Activated naive CD4-positive, alpha-beta T cell treated with anti-CD3 and anti-CD28 coated beads, Interleukin-2, amount 50 U/mL, for 72 hours (primary cell): ENCODE measurements around the gene CIPC. TPM values are rescaled to one million over a fixed set of nuclear protein-coding genes. Genes with fewer than 3 reads are reported as not detected.
A peak's percentile ranks its signal among the peaks of the same experiment; 100 is the strongest.

Experiments
- ATAC-seq, 2 donors: fragments of 150-1000 bp; cut with Tn5 transposase; 2 replicates each; pipeline ENCODE4 v1.10.0; 2021; ENCODE audit warnings: mild to moderate bottlenecking in 2 of 2, moderate library complexity in 2 of 2
- DNase-seq, 2 donors: peaks; one replicate each; pipeline ENCODE4 v3.0.0; 2021 to 2022; ENCODE audit warnings: low spot score in 2 of 2
- H3K27ac Mint-ChIP-seq, 2 donors: one replicate each; pipeline ENCODE4 v1.8.0; 2022; ENCODE audit warnings: mild to moderate bottlenecking in 2 of 2, mixed read lengths in 2 of 2
- H3K36me3 Mint-ChIP-seq, 2 donors: one replicate each; pipeline ENCODE4 v1.8.0; 2022; ENCODE audit warnings: mixed read lengths in 2 of 2
- H3K9me3 Mint-ChIP-seq, 2 donors: one replicate each; pipeline ENCODE4 v1.8.0; 2022; ENCODE audit warnings: mixed read lengths in 2 of 2
- total RNA-seq, 2 donors: library from RNA; stranded (reverse); gene quantifications; one replicate each; pipeline ENCODE4 v1.2.3, GENCODE V29; 2022

CIPC gene
- total RNA-seq, 2 donors from 2014 or later = 5.4 to 9.6 TPM

- H3K9me3 Mint-ChIP-seq = peaks cover 0 to 13% of the 10 kb centered on the region in 2 donors
- ATAC-seq = no peak
These were observed 9.4 kb upstream of the CIPC start for GRCh38 chr14:77088645-77089044.

DNA sequence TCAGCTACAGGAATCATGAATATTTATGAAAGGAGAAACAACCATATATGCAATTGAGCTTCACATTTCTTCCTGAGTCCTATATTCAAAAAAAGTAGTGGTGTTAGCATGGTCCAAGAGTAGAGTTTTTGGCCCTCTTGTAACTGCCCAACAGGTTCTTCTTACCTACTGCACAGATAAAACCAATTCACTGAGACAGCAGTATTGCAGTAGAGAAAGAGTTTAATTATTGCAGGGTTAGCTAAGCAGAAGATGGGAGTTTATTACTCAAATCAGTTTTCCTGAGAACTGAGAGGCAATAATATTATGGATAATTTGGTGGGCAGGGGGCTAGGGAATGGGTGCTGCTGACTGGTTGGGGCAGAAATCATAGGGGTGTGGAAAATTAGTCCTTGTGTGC, 6.5 kb upstream of the CIPC start:
- no peak for DNase-seq
- ATAC-seq = no peak
- H3K36me3 Mint-ChIP-seq = peaks cover 0 to 6% of the 10 kb centered on the region in 2 donors
- no peak overlapping the region for H3K27ac Mint-ChIP-seq
- peaks cover 0 to 13% of the 10 kb centered on the region in 2 donors for H3K9me3 Mint-ChIP-seq

More at GRCh38 chr14:77088645-77089044, 9.4 kb upstream of the CIPC start:
- no peak for DNase-seq
- H3K36me3 Mint-ChIP-seq = peaks cover 0 to 6% of the 10 kb centered on the region in 2 donors
- no peak overlapping the region for H3K27ac Mint-ChIP-seq

DNA sequence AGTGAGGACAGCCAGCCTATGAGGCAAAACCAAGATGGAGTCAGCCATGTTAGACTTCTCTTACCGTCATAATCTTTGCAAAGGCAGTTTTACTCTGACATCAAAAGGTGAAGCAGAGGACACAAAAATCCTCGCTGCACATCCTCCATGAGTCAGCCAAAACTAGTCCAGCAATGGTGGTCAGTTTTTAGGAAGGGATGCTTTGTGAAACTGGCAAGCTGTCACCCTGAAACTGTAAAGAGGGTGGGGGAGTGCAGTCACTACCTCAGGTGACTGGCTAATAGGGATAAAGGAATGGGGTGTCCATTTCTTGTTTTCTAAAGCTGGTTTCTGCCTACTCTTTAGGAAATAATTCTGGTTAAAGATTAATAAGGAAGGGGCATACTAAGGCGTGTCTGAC, 5.4 kb upstream of the CIPC start:
- Mint-ChIP-seq H3K27ac (no peak overlapping the region), H3K36me3 (peaks cover 0 to 12% of the 10 kb centered on the region in 2 donors), H3K9me3 (peaks cover 0 to 13% of the 10 kb centered on the region in 2 donors)
- DNase-seq (no peak), ATAC-seq (no peak)

DNA sequence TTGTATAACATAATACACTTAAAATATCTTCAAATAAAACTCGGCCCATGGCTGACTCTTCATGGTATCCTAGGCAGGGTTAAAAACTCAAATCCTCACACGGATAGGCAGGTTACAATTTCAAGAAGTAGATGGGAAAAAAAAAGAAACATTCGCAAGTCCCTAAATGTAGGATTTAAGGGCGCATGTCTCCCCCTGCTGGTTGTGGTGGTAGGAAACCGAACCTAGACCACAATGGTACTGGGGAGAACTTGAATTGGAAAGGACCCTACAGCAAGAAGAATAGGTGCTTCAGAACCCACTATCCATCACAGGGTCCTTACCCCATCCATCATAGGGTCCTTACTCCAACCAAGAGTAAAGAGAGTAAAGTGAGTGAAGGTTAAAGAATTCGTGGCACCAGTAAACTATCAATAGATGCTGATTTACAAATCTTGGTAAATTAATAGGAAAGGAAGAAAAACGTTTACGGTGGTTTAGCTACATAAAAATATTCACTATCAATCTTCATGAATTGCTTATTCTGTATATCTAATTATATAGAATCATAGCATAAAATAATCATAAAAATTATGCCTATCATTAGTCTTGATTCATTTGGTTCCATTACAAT, 3.3 kb upstream of the CIPC start:
- Mint-ChIP-seq H3K36me3 (peaks cover 7 to 8% of the 10 kb centered on the region in 2 donors), H3K27ac (no peak overlapping the region), H3K9me3 (peaks cover 0 to 11% of the 10 kb centered on the region in 2 donors)
- peak in 1 of 2 donors; percentile 81 for DNase-seq
- no peak for ATAC-seq

DNA sequence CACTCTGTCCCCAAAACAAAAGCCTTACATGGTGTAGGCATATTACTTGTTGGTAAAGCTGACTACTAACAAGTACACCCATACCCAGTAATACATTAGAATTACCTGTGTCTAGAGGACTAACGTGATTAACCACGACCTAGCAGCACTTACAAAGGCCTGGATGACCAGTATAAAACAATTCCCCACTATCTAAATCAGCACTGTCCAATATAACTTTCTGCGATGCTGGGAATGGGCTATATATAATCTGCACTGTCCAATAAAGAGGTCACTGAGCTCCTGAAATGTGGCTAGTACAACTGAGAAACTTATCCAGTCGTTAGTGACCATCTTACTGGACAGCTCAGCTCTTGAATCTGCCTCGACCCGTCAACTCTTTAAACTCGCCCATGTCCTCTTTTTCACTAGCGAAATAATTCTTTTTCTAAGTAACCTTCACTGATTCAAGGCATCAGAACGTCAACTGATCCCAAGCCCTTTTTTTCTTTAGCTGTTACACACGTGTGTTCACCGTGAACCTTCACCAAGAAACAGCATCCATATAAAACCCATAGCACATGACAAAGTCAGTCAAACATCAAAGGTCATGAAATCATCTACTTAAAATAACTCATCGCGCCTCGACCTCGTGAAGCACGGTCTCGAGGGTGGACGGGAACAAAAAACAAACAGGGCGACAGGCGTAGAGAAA, 905 bp upstream of the CIPC start:
- no peak for ATAC-seq
- no peak for DNase-seq
- H3K36me3 Mint-ChIP-seq = peaks cover 5 to 7% of the 10 kb centered on the region in 2 donors
- H3K27ac Mint-ChIP-seq = peak overlapping the region; percentile 88 to 99
- H3K9me3 Mint-ChIP-seq = no peaks in the 10 kb centered on the region

GRCh38 chr14:77098529-77099353, 683 bp downstream of the CIPC start:
- H3K9me3 Mint-ChIP-seq = no peaks in the 10 kb centered on the region
- H3K27ac Mint-ChIP-seq = peak overlapping the region; percentile 88 to 97
- DNase-seq (peak; percentile 30 to 65), ATAC-seq (no peak)
- peaks cover 5 to 7% of the 10 kb centered on the region in 2 donors for H3K36me3 Mint-ChIP-seq

DNA sequence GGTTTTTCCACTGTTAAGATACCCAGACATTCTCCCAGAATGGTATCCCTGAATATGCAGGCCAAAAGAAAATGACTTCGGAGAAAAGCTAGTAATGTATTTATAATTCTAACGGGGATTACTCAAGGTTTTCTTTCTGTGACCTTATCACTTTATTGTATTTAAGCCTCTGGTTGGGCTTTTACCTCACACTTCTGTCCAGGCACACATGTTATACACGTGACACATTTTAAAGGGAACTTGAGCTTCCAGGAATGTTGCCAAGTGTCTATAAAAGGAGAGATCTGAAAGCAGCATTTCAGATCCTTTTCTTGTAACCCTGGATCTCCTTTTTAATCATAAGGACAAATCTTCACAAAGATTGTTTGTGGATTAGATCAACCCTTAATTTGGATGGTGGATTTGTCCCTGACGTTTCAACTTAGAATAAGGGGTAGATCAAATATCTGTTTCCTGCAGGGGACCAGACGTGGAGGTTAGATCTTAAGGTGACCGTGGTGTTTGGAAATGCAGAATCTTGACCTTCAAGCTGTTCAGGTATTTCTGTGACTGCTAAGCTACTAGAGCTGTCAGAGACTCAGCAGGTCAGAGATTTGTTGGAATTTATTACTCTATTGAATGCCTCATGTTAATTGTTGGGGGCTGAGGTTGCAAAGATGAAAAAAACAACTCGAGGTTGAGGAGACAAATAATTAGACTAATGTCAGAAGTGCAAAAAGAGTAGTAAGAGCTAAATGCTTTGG, 1.5 kb downstream of the CIPC start:
- Mint-ChIP-seq H3K27ac (peak overlapping the region in 1 of 2 donors; percentile 88), H3K9me3 (no peaks in the 10 kb centered on the region), H3K36me3 (peaks cover 5 to 7% of the 10 kb centered on the region in 2 donors)
- ATAC-seq (no peak), DNase-seq (no peak)

DNA sequence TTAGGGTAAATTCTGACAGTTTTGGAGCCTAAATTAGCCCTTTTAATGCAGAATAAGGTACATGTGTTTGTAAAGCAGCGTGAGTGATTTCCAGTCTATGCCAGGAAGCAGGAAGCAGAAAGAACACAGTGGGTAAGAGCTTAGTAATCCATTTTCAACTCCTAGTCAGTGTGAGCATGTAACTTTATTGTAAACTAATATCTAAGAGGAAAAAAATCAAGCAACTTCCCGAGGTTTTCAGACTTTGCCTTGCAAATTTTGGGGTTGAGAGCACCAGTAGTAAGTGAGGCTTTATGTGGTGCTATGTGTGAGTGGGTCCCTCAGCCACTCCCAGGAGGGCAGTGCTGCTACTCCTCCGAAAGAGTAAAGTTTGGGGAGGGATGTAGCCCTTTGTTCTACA, 2.9 kb downstream of the CIPC start:
- H3K36me3 Mint-ChIP-seq = peaks cover 5 to 7% of the 10 kb centered on the region in 2 donors
- DNase-seq (no peak), ATAC-seq (no peak)
- no peaks in the 10 kb centered on the region for H3K9me3 Mint-ChIP-seq
- peak overlapping the region in 1 of 2 donors; percentile 28 for H3K27ac Mint-ChIP-seq

- Mint-ChIP-seq H3K9me3 (no peaks in the 10 kb centered on the region), H3K27ac (no peak overlapping the region), H3K36me3 (peaks cover 4 to 11% of the 10 kb centered on the region in 2 donors)
- DNase-seq = no peak
- ATAC-seq = no peak
These were observed 4.1 kb downstream of the CIPC start for GRCh38 chr14:77102154-77102553.

GRCh38 chr14:77103475-77103874, 5.4 kb downstream of the CIPC start:
- Mint-ChIP-seq H3K36me3 (peaks cover 0 to 5% of the 10 kb centered on the region in 2 donors), H3K27ac (no peak overlapping the region), H3K9me3 (no peaks in the 10 kb centered on the region)
- ATAC-seq (no peak), DNase-seq (no peak)

GRCh38 chr14:77103951-77104350, 5.9 kb downstream of the CIPC start:
- peaks cover 0 to 5% of the 10 kb centered on the region in 2 donors for H3K36me3 Mint-ChIP-seq
- no peak for ATAC-seq
- DNase-seq = no peak
- no peak overlapping the region for H3K27ac Mint-ChIP-seq
- no peaks in the 10 kb centered on the region for H3K9me3 Mint-ChIP-seq

DNA sequence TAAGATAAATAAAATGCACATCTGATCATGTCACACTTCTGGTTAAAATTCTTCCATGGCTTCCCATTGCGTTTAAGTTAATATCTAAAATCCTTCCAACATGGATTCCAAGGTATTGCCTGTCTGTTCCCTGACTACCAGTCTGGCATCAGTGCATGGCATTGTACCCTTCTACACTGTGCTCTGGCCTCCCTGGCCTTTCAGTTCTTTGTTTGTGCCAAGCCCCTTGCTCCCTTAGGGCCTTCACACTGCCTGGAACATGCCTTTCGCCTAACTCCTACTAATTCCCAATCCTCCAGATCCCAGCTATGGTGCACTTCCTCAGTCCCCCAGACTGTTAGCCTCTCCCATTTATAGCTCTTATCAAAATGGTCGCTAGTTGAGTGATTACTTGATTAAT, 6.3 kb downstream of the CIPC start:
- DNase-seq (no peak), ATAC-seq (no peak)
- H3K9me3 Mint-ChIP-seq = no peaks in the 10 kb centered on the region
- peaks cover 0 to 5% of the 10 kb centered on the region in 2 donors for H3K36me3 Mint-ChIP-seq
- no peak overlapping the region for H3K27ac Mint-ChIP-seq

DNA sequence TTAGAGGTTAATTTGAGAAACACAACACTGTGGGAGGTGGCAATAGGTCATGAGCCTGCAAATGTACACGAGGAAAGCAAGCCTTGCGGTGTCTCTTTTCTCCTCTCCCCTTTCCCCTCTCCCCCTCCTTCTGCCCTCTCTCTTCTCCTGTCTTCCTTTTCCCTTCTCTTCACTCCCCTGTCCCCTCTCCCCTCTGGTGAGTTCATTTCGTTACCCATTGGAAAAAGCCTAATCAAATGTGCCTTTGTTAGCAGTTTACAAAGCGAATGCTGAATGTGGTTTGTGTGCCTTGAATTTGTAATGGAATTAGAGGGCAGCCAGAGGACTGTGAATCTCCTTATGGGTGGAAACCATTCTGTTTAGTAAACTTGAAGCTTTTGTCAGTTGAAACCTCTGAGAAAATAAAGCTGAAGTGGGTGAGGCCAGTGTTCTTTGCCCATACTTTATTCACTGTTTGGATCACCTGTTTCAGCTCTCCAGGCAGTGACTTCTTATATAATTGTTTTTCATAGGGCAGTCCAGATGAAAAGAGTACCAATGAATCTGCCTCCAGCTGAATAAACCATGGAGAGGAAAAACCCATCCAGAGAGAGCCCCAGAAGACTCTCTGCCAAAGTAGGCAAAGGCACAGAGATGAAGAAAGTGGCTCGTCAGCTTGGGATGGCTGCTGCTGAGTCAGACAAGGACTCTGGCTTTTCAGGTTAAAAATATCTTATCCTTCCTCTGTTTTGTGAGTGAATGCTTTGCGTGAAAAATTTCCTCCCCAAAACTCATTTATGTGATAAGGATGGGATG, 7.3 kb downstream of the CIPC start:
- Mint-ChIP-seq H3K9me3 (no peaks in the 10 kb centered on the region), H3K27ac (no peak overlapping the region), H3K36me3 (peaks cover 0 to 5% of the 10 kb centered on the region in 2 donors)
- ATAC-seq = no peak
- no peak for DNase-seq

DNA sequence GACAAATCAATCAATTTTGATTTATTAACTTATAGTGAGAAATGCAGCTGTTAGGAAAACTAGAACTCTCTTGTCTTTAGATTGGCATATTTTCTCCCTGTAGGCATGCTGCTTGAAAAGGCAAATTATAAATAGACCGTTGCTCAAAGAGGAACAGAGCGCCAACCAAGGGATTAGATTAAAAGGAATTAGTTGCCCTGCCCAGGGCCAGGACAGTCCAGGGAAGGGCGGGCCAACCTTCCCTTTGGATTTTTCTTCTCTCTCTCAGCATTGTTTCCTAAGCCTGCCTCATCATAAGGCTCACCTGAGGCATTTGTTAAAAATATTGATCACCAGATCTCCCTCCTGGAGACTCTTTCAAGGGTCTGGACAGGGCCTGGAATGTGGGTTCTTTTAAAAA, 8.6 kb downstream of the CIPC start:
- no peak for ATAC-seq
- DNase-seq = no peak
- no peak overlapping the region for H3K27ac Mint-ChIP-seq

GRCh38 chr14:77107228-77107627, 9.2 kb downstream of the CIPC start:
- DNase-seq (no peak), ATAC-seq (no peak)
- H3K36me3 Mint-ChIP-seq = peaks cover 0 to 5% of the 10 kb centered on the region in 2 donors
- no peaks in the 10 kb centered on the region for H3K9me3 Mint-ChIP-seq
- no peak overlapping the region for H3K27ac Mint-ChIP-seq

More for the DNA sequence above, 8.6 kb downstream of the CIPC start:
- Mint-ChIP-seq H3K36me3 (peaks cover 0 to 5% of the 10 kb centered on the region in 2 donors), H3K9me3 (no peaks in the 10 kb centered on the region)

- Mint-ChIP-seq H3K36me3 (peaks cover 5 to 6% of the 10 kb centered on the region in 2 donors), H3K9me3 (no peaks in the 10 kb centered on the region), H3K27ac (no peak overlapping the region)
- ATAC-seq = no peak
- no peak for DNase-seq
These were observed 10.7 kb downstream of the CIPC start for GRCh38 chr14:77108753-77109152.
